ENCODE results near the gene APLF.

APLF gene

DNA sequence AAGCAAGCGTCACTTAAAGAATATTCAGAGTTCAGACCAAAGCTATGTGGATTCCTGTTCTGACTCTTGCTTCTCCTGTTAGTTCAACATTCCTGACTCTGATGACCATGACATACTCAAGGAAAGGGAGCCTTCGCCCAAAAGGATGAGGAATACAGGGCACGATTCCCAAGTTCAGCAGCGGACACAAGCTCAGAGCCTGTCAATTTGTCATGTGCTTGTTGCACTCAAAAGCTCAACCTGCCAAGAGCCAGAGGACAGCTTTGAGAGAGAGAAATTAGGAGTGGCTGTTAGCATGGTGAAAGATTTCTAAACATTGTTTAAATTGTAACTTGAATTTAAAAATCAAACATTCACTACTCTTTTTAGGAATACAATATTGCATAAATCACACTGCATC lies 33.3 kb downstream of the APLF start:
- TF ChIP-seq, protein P1, sequence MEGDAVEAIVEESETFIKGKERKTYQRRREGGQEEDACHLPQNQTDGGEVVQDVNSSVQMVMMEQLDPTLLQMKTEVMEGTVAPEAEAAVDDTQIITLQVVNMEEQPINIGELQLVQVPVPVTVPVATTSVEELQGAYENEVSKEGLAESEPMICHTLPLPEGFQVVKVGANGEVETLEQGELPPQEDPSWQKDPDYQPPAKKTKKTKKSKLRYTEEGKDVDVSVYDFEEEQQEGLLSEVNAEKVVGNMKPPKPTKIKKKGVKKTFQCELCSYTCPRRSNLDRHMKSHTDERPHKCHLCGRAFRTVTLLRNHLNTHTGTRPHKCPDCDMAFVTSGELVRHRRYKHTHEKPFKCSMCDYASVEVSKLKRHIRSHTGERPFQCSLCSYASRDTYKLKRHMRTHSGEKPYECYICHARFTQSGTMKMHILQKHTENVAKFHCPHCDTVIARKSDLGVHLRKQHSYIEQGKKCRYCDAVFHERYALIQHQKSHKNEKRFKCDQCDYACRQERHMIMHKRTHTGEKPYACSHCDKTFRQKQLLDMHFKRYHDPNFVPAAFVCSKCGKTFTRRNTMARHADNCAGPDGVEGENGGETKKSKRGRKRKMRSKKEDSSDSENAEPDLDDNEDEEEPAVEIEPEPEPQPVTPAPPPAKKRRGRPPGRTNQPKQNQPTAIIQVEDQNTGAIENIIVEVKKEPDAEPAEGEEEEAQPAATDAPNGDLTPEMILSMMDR (IDR thresholded peaks at IDR 0.05; ENCODE audit: extremely low read depth, missing control alignments): no peak
- DNase-seq (ENCODE audit: low spot score): no peak

DNA sequence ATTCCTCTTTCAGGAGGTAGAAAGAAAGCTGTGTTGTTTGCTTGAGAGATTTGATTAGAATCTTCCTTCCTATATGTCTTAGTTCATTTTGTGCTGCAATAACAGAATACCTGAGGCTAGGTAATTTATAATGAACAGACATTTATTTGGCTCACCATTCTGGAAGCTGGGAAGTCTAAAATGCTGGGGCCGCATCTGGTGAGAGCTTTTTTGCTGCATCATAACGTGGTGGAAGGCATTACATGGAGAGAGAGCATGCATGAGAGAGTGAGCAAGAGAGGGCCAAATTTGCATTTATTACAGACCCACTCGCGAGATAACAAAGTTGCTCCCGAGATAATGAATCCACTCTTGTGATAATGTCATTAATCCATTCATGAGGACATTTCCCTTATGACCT lies 34.4 kb downstream of the APLF start:
- DNase-seq (ENCODE audit: low spot score): no peak
- TF ChIP-seq, protein P1 (IDR thresholded peaks at IDR 0.05; ENCODE audit: extremely low read depth, missing control alignments): no peak

- TF ChIP-seq, protein P1 (IDR thresholded peaks at IDR 0.05; ENCODE audit: extremely low read depth, missing control alignments): no peak
These were observed 38.3 kb downstream of the APLF start for GRCh38 chr2:68505603-68506159.

DNA sequence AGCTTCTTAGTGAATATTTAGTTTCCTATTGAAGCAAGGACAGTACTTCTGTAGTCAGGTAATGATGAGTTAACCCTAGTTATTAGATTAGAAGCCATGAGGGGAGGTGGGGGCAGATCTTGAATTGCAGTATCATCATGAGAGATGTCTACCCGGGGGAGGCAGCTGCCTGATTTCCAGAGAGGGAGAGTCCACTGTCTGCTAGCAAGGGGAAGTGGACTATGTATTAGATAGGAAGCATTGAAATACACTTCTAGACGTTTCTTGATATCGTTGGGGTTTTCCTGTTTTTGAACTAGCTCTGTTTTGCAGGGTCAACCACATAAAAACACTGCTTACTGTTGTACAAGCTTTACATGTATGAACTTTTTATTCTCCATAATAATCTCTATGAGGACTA lies 38.8 kb downstream of the APLF start:
- TF ChIP-seq, protein P1 (IDR thresholded peaks at IDR 0.05; ENCODE audit: extremely low read depth, missing control alignments): no peak
- no peak for DNase-seq (ENCODE audit: low spot score)

More at GRCh38 chr2:68505603-68506159, 38.3 kb downstream of the APLF start:
- no peak for DNase-seq (ENCODE audit: low spot score)

DNA sequence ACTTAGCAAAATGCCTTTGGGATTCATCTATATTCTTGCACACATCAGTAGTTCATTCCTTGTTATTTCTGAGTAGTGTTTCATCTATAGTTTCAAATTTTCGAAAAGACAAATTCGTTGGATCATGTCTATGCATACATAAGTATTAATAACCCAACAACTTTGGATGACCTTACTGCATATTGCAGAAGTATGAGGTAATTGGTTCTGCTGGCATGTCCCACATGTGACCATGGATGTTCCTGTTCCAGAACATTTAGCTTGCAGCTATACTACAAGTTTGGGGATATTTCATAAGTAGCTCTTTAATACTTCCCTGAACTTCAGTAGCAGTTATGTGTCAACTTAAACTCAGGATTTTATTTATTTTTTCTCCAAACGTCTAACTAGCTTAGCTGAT lies 44.9 kb downstream of the APLF start:
- TF ChIP-seq, protein P1 (IDR thresholded peaks at IDR 0.05; ENCODE audit: extremely low read depth, missing control alignments): no peak
- DNase-seq (ENCODE audit: low spot score): no peak

DNA sequence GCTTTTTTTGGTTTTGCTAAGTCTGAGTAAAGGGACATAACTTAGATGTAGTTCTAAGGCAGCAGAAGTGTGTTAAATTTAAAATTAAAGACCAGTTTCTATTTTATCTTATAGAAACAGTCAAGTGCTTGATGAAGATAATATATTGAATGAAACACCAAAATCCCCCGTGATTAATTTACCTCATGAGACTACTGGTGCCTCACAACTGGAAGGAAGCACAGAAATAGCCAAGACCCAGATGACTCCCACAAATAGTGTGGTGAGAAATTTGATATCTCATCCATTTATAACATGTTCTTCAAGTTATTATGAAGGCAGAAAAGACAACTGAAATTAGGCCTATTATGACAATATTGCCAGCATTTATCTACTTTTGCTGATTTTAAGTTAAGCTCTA lies 45.6 kb downstream of the APLF start:
- TF ChIP-seq, protein P1 (IDR thresholded peaks at IDR 0.05; ENCODE audit: extremely low read depth, missing control alignments): no peak
- DNase-seq (ENCODE audit: low spot score): no peak

DNA sequence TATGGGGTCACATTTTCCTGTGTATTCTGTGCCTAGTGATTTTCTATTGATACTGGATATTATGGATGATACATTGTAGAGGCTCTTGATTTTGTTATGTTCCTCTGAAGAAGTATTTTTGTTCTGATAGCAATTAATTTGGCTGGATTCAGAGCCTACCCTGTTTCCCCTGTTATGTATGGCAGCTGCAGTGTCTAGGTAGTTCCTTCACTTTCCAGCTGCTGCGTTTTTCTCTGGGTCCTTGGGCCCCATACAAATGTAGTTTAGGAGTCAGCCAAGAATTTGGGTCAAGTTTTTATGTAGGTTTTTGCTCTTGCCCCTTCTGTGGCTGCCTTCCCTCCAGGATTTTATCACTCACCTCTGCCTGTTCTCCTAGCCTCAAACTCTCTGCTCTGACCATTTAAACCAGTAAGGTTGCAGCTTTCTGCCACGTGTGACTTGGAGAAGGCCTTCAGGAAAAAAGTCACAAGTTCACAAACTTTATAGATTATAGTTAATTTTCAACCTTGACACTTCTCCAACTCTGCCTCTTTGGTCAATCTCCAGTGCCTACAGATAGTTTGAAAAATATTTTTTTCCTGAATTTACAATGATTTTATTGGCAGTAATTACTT lies 47.0 kb downstream of the APLF start:
- DNase-seq (ENCODE audit: low spot score): no peak
- TF ChIP-seq, protein P1 (IDR thresholded peaks at IDR 0.05; ENCODE audit: extremely low read depth, missing control alignments): no peak

Data from GM20000 (cell line).